GM18870 (cell line): ENCODE results near the gene FAM171A1.
"Not testable (repeated sequence)": the region's sequence is repeated elsewhere in the genome, so short reads cannot be mapped to it uniquely, and the experiment has no call there.

Source experiments
- ATAC-seq: cut with Tn5 transposase; IDR thresholded peaks from one replicate; pipeline ENCODE4 v1.9.1; 2021; ENCODE audit warnings: moderate library complexity; ENCODE audit not compliant: unreplicated experiment

The FAM171A1 gene

GRCh38 chr10:15345450-15345849 lies 25.6 kb downstream of the FAM171A1 start:
- ATAC-seq = no peak

DNA sequence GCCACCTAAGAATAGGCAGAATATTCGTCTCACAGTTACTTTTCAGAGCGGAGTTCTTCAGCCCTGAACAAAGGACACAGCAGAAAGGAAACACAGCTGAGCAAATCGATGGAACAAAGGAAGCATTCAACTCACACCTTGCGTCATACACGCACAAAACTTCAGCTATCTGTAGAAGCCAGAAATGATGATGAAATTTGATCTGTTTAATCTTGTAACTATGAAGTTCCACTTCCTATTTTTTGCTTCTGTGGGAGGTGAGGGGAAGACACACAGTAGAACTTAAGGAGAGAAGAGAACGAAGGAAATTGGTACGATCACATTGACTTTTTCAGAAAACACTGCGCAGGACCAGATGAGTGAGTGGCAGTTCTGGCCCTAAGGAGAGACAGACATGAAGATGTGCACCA lies 26.2 kb downstream of the FAM171A1 start:
- no peak for ATAC-seq

GRCh38 chr10:15344256-15344875 lies 26.7 kb downstream of the FAM171A1 start:
- no peak for ATAC-seq

DNA sequence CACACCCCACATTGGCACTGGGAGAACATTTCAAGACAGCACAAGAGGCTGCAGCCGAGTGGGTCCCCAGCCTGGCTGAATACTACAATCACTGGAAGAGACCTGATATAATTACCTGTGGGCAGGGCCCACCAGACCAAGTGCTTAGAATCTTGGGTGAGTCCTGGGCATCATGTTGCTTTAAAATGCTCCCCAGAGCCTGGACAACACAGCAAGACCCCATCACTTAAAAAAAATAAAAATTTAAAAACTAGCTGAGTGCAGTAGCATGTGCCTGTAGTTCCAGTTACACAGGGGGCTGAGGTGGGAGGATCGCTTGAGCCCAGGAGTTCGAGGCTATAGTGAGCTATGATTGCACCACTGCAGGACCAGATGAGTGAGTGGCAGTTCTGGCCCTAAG lies 28.1 kb downstream of the FAM171A1 start:
- no peak for ATAC-seq

DNA sequence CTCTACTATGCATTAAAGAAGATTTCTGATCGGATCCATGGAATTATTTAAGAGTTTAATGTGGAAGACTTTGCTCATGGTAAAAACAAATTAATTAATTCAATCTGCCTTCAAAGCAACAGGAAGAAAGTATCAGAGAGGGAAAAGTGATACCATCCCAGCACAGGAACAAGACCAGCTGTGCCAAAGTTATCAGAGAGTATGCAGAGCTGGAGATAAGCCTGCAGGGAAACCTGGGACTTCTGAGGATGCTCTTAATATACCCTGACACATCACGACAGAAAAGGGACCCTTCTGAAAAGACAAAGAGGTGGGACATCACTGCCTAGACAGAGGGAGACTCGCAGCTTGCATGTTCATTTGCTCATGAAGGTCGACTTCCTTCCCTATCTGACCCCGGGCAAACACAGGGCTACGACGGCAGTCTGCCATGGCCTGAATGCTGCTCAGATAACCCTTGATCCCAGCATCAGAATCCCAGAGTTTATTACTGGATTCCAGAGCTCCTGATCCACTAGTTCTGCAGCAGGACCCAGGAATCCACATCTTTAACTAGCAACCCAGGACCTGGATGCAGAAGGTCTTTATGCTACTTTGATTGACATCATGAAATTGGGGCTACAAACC lies 29.5 kb downstream of the FAM171A1 start:
- ATAC-seq = no peak

DNA sequence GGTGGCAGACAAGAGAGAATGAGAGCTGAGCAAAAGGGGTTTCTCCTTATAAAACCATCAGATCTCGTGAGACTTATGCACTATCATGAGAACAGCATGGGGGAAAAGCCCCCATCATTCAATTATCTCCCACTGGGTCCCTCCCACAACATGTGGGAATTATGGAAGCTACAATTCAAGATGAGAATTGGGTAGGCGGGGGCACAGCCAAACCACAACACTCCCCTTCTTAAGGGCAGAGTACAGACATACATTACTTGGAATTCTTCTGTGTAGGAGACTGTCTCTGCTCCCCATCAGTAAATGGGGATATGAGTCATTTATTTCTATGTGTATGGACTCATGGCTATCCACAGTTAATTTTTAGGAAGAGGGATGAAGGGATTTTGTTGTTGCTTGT lies 31.2 kb downstream of the FAM171A1 start:
- no peak for ATAC-seq

- not testable (repeated sequence) for ATAC-seq
Observed at GRCh38 chr10:15337441-15337923, 33.6 kb downstream of the FAM171A1 start.

DNA sequence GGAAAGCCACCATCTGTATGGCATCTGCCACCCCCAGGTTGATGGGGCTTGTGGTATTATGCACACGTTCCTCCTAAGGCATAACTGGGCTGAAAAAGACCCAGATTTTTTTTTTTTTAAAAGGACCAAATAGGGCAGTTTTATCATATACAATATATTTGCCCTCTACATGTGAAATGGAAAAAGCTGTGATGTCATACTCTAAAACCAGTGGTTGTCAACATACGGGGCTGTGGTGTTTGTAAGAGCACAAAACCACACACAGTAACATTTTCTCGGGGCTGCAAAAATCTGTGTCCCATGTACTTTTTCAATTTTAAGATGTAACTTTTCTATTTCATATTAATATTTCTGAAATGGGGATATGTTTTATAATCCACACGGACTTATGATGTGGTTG lies 34.9 kb downstream of the FAM171A1 start:
- ATAC-seq = no peak

DNA sequence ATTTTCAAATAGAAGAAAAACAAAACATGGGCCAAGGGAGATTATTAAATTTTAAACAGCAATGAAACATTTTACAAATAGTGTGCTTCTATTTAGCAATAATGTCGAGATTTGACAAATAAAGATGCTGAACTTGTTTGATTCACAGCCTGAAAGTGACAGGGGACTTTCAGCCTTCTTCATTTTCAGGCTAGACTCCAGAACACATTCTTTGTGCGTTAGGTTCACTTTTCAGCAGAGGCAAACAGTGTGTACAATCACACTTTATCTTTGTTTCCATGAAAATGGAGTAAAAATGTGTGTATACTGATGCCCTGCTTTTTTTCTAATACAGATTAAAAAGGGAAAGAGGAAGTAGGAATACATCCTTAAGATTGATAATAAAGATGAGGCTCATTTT lies 35.6 kb downstream of the FAM171A1 start:
- ATAC-seq = no peak

DNA sequence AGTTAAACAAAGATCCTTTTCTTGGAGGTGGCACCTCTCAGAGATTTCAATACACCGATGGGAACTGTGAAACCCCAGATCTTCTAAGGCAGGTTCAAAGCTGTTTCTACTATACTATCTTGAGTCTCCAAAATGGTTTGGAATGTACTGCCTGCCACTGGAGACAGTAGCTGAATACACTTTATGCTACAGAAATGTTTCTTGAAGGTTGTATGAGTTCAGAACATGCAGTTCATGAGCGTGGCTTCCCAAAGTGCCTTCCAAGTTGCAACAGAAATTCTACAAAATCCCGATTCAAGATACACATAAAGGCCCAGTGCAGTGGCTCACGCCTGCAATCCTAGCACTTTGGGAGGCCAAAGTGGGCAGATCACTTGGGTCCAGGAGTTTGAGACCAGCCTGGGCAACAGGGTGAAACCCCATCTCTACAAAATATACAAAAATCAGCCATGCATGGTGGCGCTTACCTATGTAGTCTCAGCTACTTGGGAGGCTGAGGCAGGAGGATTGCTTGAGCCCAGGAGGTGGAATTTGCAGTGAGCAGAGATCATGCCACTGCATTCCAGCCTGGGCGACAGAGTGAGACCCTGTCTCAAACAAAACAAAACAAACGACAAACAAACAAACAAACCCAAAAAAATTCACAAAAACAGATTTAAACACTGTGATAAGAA lies 36.3 kb downstream of the FAM171A1 start:
- ATAC-seq = no peak

DNA sequence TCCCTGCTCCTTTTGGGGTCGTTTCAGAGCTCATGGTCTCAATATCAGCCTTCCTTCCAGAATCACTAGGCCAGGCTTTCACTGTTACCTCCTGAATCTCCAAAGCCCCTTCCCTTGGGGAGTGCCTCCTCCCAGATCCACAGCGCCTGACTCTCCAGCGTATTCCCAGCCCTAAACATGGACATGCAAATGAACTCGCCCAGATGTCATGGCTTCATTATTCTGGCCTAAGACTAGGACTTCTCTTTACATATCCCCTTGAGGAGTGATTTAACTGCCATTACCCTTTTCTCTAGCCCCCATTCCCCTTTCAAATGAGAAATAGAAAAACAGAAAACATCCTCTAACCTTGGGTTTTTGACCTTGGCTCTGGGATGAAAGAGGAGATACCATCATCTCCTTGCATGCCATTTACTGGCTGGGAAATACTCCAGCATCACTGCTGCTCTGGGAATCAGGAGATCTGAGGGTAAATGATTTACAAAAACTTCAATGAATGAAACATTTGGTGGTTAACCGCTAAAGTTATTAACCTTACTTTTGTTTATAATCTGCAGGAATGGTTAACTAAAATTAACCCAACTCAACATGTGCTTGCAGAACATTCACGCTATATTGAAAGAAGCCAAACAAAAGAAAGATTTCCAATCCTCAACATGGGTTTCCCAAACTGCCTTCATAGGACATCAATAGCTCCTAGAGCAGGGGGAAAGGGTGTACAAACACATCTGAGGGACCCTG lies 37.0 kb downstream of the FAM171A1 start:
- ATAC-seq = no peak

DNA sequence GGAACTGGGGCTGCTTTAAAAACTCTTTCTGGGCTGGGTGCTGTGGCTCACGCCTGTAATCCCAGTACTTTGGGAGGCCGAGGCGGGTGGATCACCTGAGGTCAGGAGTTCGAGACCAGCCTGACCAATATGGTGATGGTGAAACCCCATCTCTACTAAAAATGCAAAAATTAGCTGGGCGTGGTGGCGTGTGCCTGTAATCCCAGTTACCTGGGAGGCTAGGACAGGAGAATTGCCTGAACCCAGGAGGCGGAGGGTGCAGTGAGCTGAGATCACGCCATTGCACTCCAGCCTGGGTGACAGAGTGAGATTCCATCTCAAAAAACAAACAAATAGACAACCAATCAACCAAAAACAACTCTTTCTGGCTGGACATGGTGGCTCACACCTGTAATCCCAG lies 37.9 kb downstream of the FAM171A1 start:
- not testable (repeated sequence) for ATAC-seq

DNA sequence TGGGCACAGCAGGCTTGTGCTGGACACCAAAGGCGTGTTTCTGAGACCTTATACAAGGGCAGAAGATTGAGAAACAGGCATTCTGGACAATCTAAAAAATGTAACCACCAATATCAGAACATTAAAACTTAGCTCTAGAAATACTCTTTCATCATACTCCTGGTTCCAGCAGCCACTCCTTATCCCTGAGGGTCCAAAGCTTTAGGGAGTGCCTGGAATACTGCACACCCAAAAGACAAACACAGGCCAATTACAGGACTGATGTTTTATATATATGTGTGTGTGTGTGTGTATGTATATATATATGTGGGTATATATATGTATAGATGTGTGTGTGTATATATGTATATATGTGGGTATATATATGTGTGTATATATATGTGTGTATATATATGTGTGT lies 39.6 kb downstream of the FAM171A1 start:
- no peak for ATAC-seq

DNA sequence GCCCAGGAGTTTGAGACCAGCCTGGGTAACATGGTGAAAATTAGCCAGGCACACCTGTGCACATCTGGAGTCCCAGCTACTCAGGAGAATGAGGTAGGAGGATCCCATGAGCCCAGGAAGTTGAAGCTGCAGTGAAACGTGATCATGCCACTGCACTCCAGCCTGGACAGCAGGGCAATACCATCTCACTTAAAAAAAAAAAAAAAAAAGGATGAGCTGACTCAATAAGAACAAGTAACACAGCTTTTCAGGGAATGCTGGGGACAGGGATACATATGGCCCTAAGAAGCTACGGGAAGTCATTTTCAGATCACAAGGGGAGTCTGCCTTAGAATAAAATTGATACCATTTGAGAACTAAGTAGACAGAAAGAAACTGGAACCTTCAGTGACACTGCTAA lies 41.7 kb downstream of the FAM171A1 start:
- no peak for ATAC-seq

- ATAC-seq = no peak
Observed at GRCh38 chr10:15325944-15326284, 45.2 kb downstream of the FAM171A1 start.

- no peak for ATAC-seq
Observed at GRCh38 chr10:15325243-15325943, 45.7 kb downstream of the FAM171A1 start.

DNA sequence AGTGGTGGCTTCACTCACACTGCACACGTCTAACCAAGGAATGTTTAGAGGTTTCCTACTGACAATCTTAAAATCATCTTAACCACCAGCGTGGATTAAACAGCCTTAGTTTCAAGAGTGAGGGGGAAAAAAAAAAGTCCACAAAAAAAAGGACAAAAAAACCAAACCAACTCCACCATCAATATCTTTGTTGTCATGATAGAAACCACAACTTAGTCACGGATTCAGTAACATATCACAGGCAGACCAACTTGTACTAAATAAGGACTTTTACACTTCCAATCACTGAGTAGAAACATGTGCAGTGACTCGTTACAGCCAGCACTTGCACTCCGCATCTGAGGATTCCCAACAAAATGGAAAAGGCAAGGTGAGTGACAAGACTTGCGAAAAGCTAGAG lies 46.5 kb downstream of the FAM171A1 start:
- ATAC-seq = no peak

DNA sequence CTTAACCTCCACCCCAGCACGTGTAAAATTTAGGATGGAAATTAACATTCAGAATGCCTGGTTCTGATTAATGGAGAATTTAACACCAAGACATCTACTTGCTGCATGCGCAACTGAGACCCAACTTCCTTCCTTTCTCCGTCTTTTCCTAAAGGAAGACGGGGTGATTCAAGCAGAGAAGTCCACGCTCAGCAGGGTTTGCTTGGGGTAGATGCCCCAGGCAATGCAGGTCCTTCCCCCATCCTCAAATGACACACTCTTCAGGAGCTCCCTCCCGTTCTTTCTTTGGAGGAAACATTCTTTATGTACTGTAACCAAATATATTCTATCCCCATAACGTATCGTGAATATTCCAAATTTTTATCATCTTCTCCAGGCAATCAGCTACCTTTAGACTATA lies 47.0 kb downstream of the FAM171A1 start:
- no peak for ATAC-seq

- no peak for ATAC-seq
Observed at GRCh38 chr10:15322356-15322755, 48.7 kb downstream of the FAM171A1 start.

GRCh38 chr10:15321431-15322341 lies 49.4 kb downstream of the FAM171A1 start:
- ATAC-seq = no peak
